K562 (cell line): Measurements from ENCODE around the gene BHLHE40. TPM values are rescaled to one million over a fixed set of nuclear protein-coding genes. Genes with fewer than 3 reads are reported as not detected.
A peak's percentile ranks its signal among the peaks of the same experiment; 100 is the strongest.

Experiments used
- EZH2 ChIP-seq: IDR thresholded peaks from 2 replicates; pipeline ENCODE4 v1.6.1; 2012; ENCODE audit warnings: low read depth, mild to moderate bottlenecking, inconsistent platforms, low read length, borderline replicate concordance
- GATAD2B ChIP-seq: fragments of 450-650 bp; IDR thresholded peaks from 2 replicates; pipeline ENCODE4 v1.6.1; 2017; ENCODE audit warnings: mild to moderate bottlenecking, borderline replicate concordance
- HMG20B ChIP-seq: fragments of 250-450 bp; sonication (Bioruptor Pico); IDR thresholded peaks from 2 replicates; pipeline ENCODE4 v1.5.0; 2021; ENCODE audit warnings: mild to moderate bottlenecking
- KAT8 ChIP-seq: fragments of 450-650 bp; IDR thresholded peaks from 2 replicates; pipeline ENCODE4 v1.6.1; 2016; ENCODE audit warnings: low read depth, mild to moderate bottlenecking
- MEF2A ChIP-seq: IDR thresholded peaks from 2 replicates; pipeline ENCODE4 v1.6.1; 2011; ENCODE audit warnings: low read depth, mild to moderate bottlenecking, low read length, moderate library complexity; ENCODE audit not compliant: control insufficient read depth
- NBN ChIP-seq: fragments of 450-650 bp; IDR thresholded peaks from 2 replicates; pipeline ENCODE4 v1.6.1; 2016; ENCODE audit warnings: low read depth, mild to moderate bottlenecking
- PTTG1 ChIP-seq: fragments of 450-650 bp; IDR thresholded peaks from 2 replicates; pipeline ENCODE4 v1.6.1; 2016; ENCODE audit warnings: low read depth, mild to moderate bottlenecking, missing genetic modification characterization, missing compliant biosample characterization
- RAD51 ChIP-seq: fragments of 450-650 bp; IDR thresholded peaks from 2 replicates; pipeline ENCODE4 v1.7.1; 2016; ENCODE audit warnings: low read depth, mild to moderate bottlenecking, borderline replicate concordance
- SP2 ChIP-seq: IDR thresholded peaks from 2 replicates; pipeline ENCODE4 v1.6.1; 2011; ENCODE audit warnings: mild to moderate bottlenecking, low read depth, low read length, moderate library complexity; ENCODE audit not compliant: poor library complexity, severe bottlenecking; ENCODE audit errors: extremely low read depth
- TCF7L2 ChIP-seq: fragments of 150-350 bp; IDR thresholded peaks from 2 replicates; pipeline ENCODE4 v1.6.1; 2016; ENCODE audit warnings: low read depth, mild to moderate bottlenecking, low read length, moderate library complexity
- TEAD1 ChIP-seq, 2 experiments: fragments of 450-650 bp in 1 of 2; sonication (generic) in 1 of 2; formaldehyde crosslinking; IDR thresholded peaks; 2 replicates each; pipeline versions ENCODE4 v1.4.0 to v1.8.0; 2020 to 2022; ENCODE audit warnings: mild to moderate bottlenecking in 2 of 2, missing genetic modification reagents in 1 of 2
- ZNF232 ChIP-seq: sonication (generic); formaldehyde crosslinking; IDR thresholded peaks from 2 replicates; pipeline ENCODE4 v1.8.0; 2022; ENCODE audit warnings: mild to moderate bottlenecking, missing genetic modification reagents
- ZSCAN32 ChIP-seq: fragments of 450-650 bp; formaldehyde crosslinking; IDR thresholded peaks from 2 replicates; pipeline ENCODE4 v1.4.0; 2020; ENCODE audit warnings: mild to moderate bottlenecking, moderate library complexity
- polyA plus RNA-seq, 8 experiments: library from polyadenylated mRNA; depleted of rRNA in 4 of 8; stranded (reverse) in 5 of 8; unstranded in 3 of 8; fragments of >200 nt; fragmentation: Nextera tagmentation in 2 of 8; fragmentation: Illumina TruSeq in 1 of 8; extraction: Ambion mirVana in 2 of 8; extraction: Trizol in 1 of 8; gene quantifications; 2 replicates each; pipeline versions ENCODE4 v1.2.1 to v1.2.3, GENCODE V29; 2011 to 2014; ENCODE audit warnings: inconsistent platforms in 1 of 8, missing spikeins in 1 of 8
- total RNA-seq, 7 experiments: library from RNA; depleted of rRNA in 6 of 7; stranded (reverse); fragments of >200 nt in 6 of 7; fragmentation: Illumina TruSeq in 2 of 7; extraction: Trizol in 2 of 7; gene quantifications; 2 replicates each; pipeline versions ENCODE4 v1.2.1 to v1.2.3, GENCODE V29; 2011 to 2021; ENCODE audit warnings: low replicate concordance in 1 of 7
- TF ChIP-seq, protein P1 (sequence below), 2 experiments: IDR thresholded peaks; 2 replicates each; pipeline ENCODE4 v1.6.1; 2012; ENCODE audit warnings: improper control_type of control experiment in 2 of 2, low read depth in 2 of 2, low read length in 2 of 2, borderline replicate concordance in 1 of 2
- TF ChIP-seq, protein P2 (sequence below): sonication (generic); formaldehyde crosslinking; IDR thresholded peaks from 2 replicates; pipeline ENCODE4 v1.8.0; 2023; ENCODE audit warnings: mild to moderate bottlenecking, missing genetic modification reagents
- TF ChIP-seq, protein P3 (sequence below): sonication (generic); formaldehyde crosslinking; IDR thresholded peaks from 2 replicates; pipeline ENCODE4 v1.9.0; 2022; ENCODE audit warnings: mild to moderate bottlenecking, missing genetic modification reagents
- TF ChIP-seq, protein P4 (sequence below): fragments of 250-450 bp; sonication (Bioruptor Pico); IDR thresholded peaks from 2 replicates; pipeline ENCODE4 v1.4.0; 2020; ENCODE audit warnings: mild to moderate bottlenecking, moderate library complexity

Gene BHLHE40
- total and polyA plus RNA-seq, 9 of the 15 experiments (the other 6 are each of a cell fraction or from before 2014, with no cell fraction given) = 12.0 to 83.9 (median 31.4) TPM

DNA sequence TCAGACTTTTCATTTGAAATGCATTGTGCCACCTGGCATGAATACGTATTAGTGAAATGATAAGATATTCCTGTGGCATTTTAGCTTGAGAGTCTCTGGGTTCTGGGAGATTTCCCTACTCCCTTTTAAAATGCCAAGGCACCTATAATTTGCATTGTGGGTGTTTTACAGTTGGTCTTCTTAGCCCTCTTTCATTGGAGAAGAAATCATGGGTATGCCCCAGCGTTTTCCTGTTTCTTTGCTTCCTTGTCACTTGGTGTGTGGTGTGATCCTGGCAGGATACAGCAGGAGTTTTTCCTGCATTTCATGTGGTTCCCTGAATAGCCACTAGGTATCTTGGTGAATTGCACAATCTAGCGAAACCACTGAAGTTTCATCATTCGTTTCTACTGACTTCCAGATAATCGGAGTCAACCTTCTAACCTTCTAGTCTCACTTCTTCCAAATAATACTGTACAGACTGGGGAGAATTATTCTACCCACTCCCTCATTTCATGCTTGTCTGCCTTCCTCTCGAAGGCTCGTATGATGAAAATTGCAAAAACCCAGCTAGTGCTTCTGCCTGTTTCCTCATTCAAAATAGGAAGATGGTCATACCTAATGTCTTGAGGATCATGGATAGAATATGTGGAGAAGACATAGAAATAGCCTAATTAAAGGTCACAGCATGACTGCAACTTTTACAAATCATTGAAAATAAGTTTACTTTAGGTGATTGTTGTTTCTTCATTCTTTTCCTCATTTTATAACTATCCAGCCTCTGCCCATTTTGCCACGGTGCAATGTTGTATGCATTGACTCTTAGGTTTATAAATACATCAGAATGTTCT is 2.6 kb downstream of the BHLHE40 start (continued):
- TF ChIP-seq NBN (peak; percentile 82; the same call in 1 of the 2 replicates), TCF7L2 (no peak), HMG20B (CRISPR knock-in tag) (no peak), KAT8 (no peak), MEF2A (no peak), RAD51 (no peak), ZSCAN32 (CRISPR knock-in tag) (no peak), ZNF232 (CRISPR knock-in tag) (no peak), GATAD2B (no peak), EZH2 (no peak), SP2 (no peak), PTTG1 (tag) (no peak), TEAD1 (CRISPR knock-in tag; IDR thresholded peaks at IDR 0.05) (peak; percentile 3 to 76; a peak in 2 of 4 replicates)
- TF ChIP-seq, protein P1, sequence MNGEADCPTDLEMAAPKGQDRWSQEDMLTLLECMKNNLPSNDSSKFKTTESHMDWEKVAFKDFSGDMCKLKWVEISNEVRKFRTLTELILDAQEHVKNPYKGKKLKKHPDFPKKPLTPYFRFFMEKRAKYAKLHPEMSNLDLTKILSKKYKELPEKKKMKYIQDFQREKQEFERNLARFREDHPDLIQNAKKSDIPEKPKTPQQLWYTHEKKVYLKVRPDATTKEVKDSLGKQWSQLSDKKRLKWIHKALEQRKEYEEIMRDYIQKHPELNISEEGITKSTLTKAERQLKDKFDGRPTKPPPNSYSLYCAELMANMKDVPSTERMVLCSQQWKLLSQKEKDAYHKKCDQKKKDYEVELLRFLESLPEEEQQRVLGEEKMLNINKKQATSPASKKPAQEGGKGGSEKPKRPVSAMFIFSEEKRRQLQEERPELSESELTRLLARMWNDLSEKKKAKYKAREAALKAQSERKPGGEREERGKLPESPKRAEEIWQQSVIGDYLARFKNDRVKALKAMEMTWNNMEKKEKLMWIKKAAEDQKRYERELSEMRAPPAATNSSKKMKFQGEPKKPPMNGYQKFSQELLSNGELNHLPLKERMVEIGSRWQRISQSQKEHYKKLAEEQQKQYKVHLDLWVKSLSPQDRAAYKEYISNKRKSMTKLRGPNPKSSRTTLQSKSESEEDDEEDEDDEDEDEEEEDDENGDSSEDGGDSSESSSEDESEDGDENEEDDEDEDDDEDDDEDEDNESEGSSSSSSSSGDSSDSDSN (IDR thresholded peaks at IDR 0.05; ENCODE audit: borderline replicate concordance in 1 of 2, low read depth in 2 of 2, low read length in 2 of 2) = no peak
- TF ChIP-seq, protein P2, sequence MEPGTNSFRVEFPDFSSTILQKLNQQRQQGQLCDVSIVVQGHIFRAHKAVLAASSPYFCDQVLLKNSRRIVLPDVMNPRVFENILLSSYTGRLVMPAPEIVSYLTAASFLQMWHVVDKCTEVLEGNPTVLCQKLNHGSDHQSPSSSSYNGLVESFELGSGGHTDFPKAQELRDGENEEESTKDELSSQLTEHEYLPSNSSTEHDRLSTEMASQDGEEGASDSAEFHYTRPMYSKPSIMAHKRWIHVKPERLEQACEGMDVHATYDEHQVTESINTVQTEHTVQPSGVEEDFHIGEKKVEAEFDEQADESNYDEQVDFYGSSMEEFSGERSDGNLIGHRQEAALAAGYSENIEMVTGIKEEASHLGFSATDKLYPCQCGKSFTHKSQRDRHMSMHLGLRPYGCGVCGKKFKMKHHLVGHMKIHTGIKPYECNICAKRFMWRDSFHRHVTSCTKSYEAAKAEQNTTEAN (CRISPR knock-in tag) = no peak
- TF ChIP-seq, protein P3, sequence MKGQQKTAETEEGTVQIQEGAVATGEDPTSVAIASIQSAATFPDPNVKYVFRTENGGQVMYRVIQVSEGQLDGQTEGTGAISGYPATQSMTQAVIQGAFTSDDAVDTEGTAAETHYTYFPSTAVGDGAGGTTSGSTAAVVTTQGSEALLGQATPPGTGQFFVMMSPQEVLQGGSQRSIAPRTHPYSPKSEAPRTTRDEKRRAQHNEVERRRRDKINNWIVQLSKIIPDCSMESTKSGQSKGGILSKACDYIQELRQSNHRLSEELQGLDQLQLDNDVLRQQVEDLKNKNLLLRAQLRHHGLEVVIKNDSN (CRISPR knock-in tag) = no peak
- TF ChIP-seq, protein P4, sequence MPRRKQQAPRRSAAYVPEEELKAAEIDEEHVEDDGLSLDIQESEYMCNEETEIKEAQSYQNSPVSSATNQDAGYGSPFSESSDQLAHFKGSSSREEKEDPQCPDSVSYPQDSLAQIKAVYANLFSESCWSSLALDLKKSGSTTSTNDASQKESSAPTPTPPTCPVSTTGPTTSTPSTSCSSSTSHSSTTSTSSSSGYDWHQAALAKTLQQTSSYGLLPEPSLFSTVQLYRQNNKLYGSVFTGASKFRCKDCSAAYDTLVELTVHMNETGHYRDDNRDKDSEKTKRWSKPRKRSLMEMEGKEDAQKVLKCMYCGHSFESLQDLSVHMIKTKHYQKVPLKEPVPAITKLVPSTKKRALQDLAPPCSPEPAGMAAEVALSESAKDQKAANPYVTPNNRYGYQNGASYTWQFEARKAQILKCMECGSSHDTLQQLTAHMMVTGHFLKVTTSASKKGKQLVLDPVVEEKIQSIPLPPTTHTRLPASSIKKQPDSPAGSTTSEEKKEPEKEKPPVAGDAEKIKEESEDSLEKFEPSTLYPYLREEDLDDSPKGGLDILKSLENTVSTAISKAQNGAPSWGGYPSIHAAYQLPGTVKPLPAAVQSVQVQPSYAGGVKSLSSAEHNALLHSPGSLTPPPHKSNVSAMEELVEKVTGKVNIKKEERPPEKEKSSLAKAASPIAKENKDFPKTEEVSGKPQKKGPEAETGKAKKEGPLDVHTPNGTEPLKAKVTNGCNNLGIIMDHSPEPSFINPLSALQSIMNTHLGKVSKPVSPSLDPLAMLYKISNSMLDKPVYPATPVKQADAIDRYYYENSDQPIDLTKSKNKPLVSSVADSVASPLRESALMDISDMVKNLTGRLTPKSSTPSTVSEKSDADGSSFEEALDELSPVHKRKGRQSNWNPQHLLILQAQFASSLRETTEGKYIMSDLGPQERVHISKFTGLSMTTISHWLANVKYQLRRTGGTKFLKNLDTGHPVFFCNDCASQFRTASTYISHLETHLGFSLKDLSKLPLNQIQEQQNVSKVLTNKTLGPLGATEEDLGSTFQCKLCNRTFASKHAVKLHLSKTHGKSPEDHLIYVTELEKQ = no peak
